ENCODE results near the gene BICRA.

BICRA gene

DNA sequence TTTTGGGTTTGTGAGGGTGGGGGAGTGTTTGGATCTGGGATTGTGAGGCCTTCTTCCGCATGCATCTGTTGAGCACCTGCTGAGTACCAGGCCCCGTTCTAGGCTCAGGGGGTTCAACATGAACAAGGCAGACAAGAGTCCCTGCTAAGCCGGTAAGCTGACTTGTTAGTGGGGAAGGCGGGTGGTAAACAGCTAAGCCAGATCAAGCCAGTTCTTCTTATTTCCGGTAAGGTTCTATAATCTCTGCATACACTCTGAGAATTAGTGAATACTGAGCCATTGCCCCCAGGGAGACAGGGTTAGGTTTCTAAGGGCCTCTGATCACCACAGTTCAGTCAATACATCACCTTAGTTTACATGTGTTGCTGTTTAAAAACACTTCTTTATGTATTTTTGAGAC is 94.4 kb downstream of the BICRA start:
- TF ChIP-seq CTCF (IDR thresholded peaks at IDR 0.05; ENCODE audit: low read length, missing control alignments): no peak
- no peak for DNase-seq (ENCODE audit: low read depth)
- no peak overlapping the region for H3K4me3 ChIP-seq (replicated peaks; ENCODE audit: low read depth, low read length)

DNA sequence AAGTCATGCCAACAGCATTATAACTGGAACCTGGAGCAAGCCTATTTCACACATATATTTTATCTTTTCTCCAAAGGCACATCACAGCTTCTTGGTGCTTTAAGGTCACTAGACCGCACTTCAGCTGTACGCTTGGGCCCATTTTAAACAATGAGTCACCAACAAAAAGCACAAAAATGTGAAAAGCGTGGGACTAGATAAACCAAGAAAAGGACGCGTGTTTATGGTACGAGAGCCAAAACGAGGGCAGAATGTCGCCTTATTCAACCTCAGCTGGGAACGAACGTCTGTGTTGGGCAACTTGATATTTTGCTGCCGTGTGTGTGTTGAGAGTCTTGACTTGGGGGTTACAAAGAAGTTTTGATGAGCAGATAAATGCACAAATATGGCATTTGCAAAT is 95.1 kb downstream of the BICRA start:
- no peak overlapping the region for H3K4me3 ChIP-seq (replicated peaks; ENCODE audit: low read depth, low read length)
- DNase-seq (ENCODE audit: low read depth): peak; percentile 61
- no peak for TF ChIP-seq CTCF (IDR thresholded peaks at IDR 0.05; ENCODE audit: low read length, missing control alignments)

GRCh38 chr19:47704656-47705055 is 95.7 kb downstream of the BICRA start:
- no peak overlapping the region for H3K4me3 ChIP-seq (replicated peaks; ENCODE audit: low read depth, low read length)
- no peak for DNase-seq (ENCODE audit: low read depth)
- TF ChIP-seq CTCF (IDR thresholded peaks at IDR 0.05; ENCODE audit: low read length, missing control alignments): no peak

DNA sequence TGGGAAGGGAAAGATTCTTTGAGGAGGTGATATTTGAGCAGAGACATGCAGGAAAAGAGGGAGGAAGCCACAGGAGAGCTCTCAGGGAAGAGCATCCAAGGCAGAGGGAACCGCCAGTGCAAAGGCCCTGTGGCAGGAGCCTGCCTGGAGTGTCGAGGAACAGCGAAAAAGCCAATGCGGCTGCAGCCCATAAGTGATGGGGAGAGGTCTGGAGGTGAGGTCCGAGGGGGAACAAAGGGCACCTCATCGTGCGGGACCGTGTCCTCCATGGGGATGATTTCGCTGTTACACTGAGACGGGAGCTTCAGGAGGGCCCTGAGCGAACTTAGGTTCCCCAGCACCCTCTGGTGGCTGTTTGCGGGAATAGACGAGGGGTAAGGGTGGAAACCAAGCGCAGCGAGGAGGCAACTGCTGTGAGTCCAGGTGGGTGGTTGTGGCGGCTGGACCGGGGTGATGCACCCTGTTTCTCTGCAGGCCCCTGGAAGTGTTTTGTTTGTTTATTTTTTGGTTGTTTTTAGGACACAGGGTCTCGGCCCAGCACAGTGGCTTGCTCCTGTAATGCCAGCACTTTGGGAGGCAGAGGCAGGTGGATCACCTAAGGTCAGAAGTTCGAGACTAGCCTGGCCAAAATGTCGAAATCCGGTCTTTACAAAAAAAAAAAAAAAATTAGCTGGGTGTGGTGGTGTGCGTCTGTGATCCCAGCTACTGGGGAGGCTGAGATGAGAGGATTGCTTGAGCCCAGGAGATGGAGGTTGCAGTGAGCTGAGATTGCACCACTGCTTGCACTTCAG is 98.4 kb downstream of the BICRA start:
- H3K4me3 ChIP-seq (replicated peaks; ENCODE audit: low read depth, low read length): no peak overlapping the region
- peak; percentile 93 for TF ChIP-seq CTCF (IDR thresholded peaks at IDR 0.05; ENCODE audit: low read length, missing control alignments)
- DNase-seq (ENCODE audit: low read depth): peak; percentile 83

DNA sequence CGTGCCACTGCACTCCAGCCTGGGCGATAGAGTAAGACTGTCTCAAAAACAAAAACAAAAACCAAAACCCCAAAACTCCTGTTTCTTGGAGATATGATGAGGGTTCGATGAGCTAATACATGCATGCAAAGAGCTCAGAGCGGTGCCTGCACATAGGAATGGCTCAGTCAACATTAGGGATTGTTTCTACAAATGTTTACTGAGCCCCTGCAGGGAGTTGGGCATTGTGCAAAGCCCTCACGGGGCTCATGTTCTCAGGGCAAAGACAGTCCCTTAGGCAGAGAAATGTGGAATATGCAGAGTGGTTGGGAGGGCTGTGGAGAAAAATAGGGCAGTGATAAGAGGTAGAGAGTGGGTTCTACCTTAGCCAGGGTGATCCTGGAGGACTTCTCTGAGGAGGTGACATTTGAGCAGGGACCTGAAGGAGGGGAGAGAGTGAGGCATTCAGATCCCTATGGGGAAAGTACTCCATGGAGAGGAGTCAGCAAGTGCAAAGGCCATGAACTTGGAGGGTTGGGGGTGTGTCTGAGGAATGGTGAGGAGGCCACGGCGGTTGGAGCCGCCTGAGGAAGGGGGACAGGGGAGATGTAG is 102.8 kb downstream of the BICRA start:
- TF ChIP-seq CTCF (IDR thresholded peaks at IDR 0.05; ENCODE audit: low read length, missing control alignments): no peak

DNA sequence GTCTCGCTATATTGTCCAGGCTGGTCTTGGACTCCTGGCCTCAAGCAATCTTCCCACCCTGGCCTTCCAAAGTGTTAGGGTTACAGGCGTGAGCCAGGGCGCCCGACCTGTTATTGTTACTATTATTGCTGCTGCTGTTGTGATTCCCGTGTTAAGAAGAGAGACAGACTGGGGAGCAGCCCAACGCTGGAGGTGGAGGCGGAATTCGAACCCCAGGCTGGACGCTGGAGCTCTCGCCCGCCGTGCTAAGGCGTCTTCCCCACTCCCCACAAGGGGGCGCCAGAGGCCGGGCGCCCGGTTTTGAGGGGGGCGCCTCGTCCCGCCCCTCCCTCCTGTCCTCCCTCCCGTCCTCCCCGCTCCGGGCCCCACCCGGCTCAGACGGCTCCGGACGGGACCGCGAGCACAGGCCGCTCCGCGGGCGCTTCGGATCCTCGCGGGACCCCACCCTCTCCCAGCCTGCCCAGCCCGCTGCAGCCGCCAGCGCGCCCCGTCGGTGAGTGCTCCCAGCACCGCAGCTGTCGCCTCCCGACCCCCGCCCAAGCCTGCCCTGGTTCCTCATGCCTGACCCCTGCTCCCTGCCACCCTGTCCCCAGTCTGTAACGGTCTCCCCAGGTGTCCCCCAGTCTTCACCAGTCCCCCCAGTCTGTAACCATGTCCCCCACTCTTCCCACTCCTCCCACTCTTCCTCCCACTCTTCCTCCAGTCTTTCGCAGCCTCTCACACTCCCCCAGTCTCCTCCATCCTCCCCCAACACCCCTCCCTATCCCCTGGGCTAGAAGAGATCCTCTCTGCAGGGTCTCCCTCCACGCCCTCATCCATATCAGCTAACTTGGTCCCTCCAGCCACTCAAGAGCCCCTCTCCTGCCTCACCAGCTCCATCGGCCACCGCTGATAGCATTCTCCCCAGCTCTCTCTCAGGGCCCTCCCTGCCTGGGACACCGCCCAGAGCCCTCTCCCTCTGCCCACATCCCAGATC is 104.4 kb downstream of the BICRA start, which contains the start of gene EHD2:
Gene EHD2 (plus strand): TSS at position 377 of the 976 bp plus-strand sequence. CDS start 3,191 bp downstream, outside the sequence.
- DNase-seq (ENCODE audit: low read depth): peak; percentile 84
- peak; percentile 76 for TF ChIP-seq CTCF (IDR thresholded peaks at IDR 0.05; ENCODE audit: low read length, missing control alignments)
- H3K4me3 ChIP-seq (replicated peaks; ENCODE audit: low read depth, low read length): peak within 1 kb of the TSS; percentile 94

More for the DNA sequence above, 102.8 kb downstream of the BICRA start:
- no peak overlapping the region for H3K4me3 ChIP-seq (replicated peaks; ENCODE audit: low read depth, low read length)
- DNase-seq (ENCODE audit: low read depth): no peak
